ENCODE data around the gene GATB. TPM values are rescaled to one million over a fixed set of nuclear protein-coding genes. Genes with fewer than 3 reads are reported as not detected.

The GATB gene
- total RNA-seq, 4 donors from 2014 or later: 18.7 to 34.0 (median 27.6) TPM

GRCh38 chr4:151808120-151808529, 47.3 kb upstream of the GATB start:
- H3K36me3 ChIP-seq: no peaks in the 10 kb centered on the region
- intact Hi-C loops (cut with DNase I; ENCODE audit: low total_unique reads): no loop called here
- no peaks in the 10 kb centered on the region for H3K27me3 ChIP-seq
- H3K4me3 ChIP-seq: no peak overlapping the region
- no peaks in the 10 kb centered on the region for H3K9me3 ChIP-seq
- TF ChIP-seq CTCF (IDR thresholded peaks at IDR 0.05 in 4 of 5, conservative IDR thresholded peaks at IDR 0.05 in 1 of 5) (no peak), POLR2A (IDR thresholded peaks at IDR 0.05) (no peak)
- no peak for DNase-seq
- in situ Hi-C loops (cut with MboI; ENCODE audit: low sequenced_read_pairs in 4 of 4): no loop called here
- H3K4me1 ChIP-seq: peaks cover 4 to 11% of the 10 kb centered on the region in 2 donors
- no peak for ATAC-seq
- H3K27ac ChIP-seq: no peak overlapping the region

- DNase-seq: no peak
- Histone ChIP-seq H3K27ac (no peak overlapping the region), H3K9me3 (no peaks in the 10 kb centered on the region), H3K27me3 (no peaks in the 10 kb centered on the region), H3K36me3 (no peaks in the 10 kb centered on the region), H3K4me3 (no peak overlapping the region), H3K4me1 (peaks cover 4 to 11% of the 10 kb centered on the region in 2 donors)
- no peak for ATAC-seq
- TF ChIP-seq POLR2A (IDR thresholded peaks at IDR 0.05) (no peak), CTCF (IDR thresholded peaks at IDR 0.05 in 4 of 5, conservative IDR thresholded peaks at IDR 0.05 in 1 of 5) (no peak)
- in situ Hi-C loops (cut with MboI; ENCODE audit: low sequenced_read_pairs in 4 of 4) (no loop called here), intact Hi-C loops (cut with DNase I; ENCODE audit: low total_unique reads) (no loop called here)
Measured at GRCh38 chr4:151807220-151807619, 46.4 kb upstream of the GATB start.

GRCh38 chr4:151806511-151806927, 45.7 kb upstream of the GATB start:
- Histone ChIP-seq H3K27ac (no peak overlapping the region), H3K9me3 (no peaks in the 10 kb centered on the region), H3K27me3 (no peaks in the 10 kb centered on the region), H3K4me1 (peaks cover 4 to 11% of the 10 kb centered on the region in 2 donors), H3K36me3 (no peaks in the 10 kb centered on the region), H3K4me3 (no peak overlapping the region)
- in situ Hi-C loops (cut with MboI; ENCODE audit: low sequenced_read_pairs in 4 of 4) (no loop called here), intact Hi-C loops (cut with DNase I; ENCODE audit: low total_unique reads) (no loop called here)
- ATAC-seq (no peak), DNase-seq (no peak)
- TF ChIP-seq POLR2A (IDR thresholded peaks at IDR 0.05): no peak
- no peak for TF ChIP-seq CTCF (IDR thresholded peaks at IDR 0.05 in 4 of 5, conservative IDR thresholded peaks at IDR 0.05 in 1 of 5)

- ATAC-seq (no peak), DNase-seq (no peak)
- Histone ChIP-seq H3K27me3 (no peaks in the 10 kb centered on the region), H3K4me3 (no peak overlapping the region), H3K36me3 (no peaks in the 10 kb centered on the region), H3K27ac (no peak overlapping the region), H3K9me3 (no peaks in the 10 kb centered on the region), H3K4me1 (peaks cover 4 to 11% of the 10 kb centered on the region in 2 donors)
- intact Hi-C loops (cut with DNase I; ENCODE audit: low total_unique reads): no loop called here
- in situ Hi-C loops (cut with MboI; ENCODE audit: low sequenced_read_pairs in 4 of 4): no loop called here
- TF ChIP-seq CTCF (IDR thresholded peaks at IDR 0.05 in 4 of 5, conservative IDR thresholded peaks at IDR 0.05 in 1 of 5): no peak
- TF ChIP-seq POLR2A (IDR thresholded peaks at IDR 0.05): no peak
Measured at GRCh38 chr4:151804821-151805220, 44.0 kb upstream of the GATB start.

GRCh38 chr4:151804086-151804630, 43.4 kb upstream of the GATB start:
- Histone ChIP-seq H3K36me3 (no peaks in the 10 kb centered on the region), H3K4me3 (no peak overlapping the region), H3K27ac (no peak overlapping the region), H3K27me3 (no peaks in the 10 kb centered on the region), H3K9me3 (no peaks in the 10 kb centered on the region), H3K4me1 (peaks cover 4 to 11% of the 10 kb centered on the region in 2 donors)
- intact Hi-C loops (cut with DNase I; ENCODE audit: low total_unique reads): no loop called here
- no peak for TF ChIP-seq POLR2A (IDR thresholded peaks at IDR 0.05)
- TF ChIP-seq CTCF (IDR thresholded peaks at IDR 0.05 in 4 of 5, conservative IDR thresholded peaks at IDR 0.05 in 1 of 5): no peak
- DNase-seq: no peak
- no peak for ATAC-seq
- in situ Hi-C loops (cut with MboI; ENCODE audit: low sequenced_read_pairs in 4 of 4): no loop called here

Measured in gastrocnemius medialis (tissue), 4 donors.